Endodermal cell (in vitro differentiated cells): ENCODE measurements around the gene ALPL. TPM values are rescaled to one million over a fixed set of nuclear protein-coding genes. Genes with fewer than 3 reads are reported as not detected.

Experiments
- DNase-seq: peaks from one replicate; pipeline ENCODE4 v3.0.0-alpha.2; 2017
- H3K27ac ChIP-seq: 2 replicates; pipeline ENCODE4 v1.5.1; 2013; ENCODE audit warnings: mild to moderate bottlenecking, low read depth, low read length, moderate library complexity
- H3K27me3 ChIP-seq: 2 replicates; pipeline ENCODE4 v1.6.1; 2013; ENCODE audit warnings: mild to moderate bottlenecking, low read length, moderate library complexity; ENCODE audit not compliant: insufficient read depth, control insufficient read depth, poor library complexity, severe bottlenecking
- H3K36me3 ChIP-seq: 2 replicates; pipeline ENCODE4 v1.7.0; 2013; ENCODE audit warnings: mild to moderate bottlenecking, low read length, moderate library complexity; ENCODE audit not compliant: control insufficient read depth, insufficient read depth
- H3K4me1 ChIP-seq: one replicate; pipeline ENCODE4 v1.7.0; 2013; ENCODE audit warnings: low read length; ENCODE audit not compliant: control insufficient read depth, insufficient read depth
- H3K4me3 ChIP-seq: 2 replicates; pipeline ENCODE4 v1.5.1; 2013; ENCODE audit warnings: mild to moderate bottlenecking, low read length, moderate library complexity
- H3K9ac ChIP-seq: 2 replicates; pipeline ENCODE4 v1.6.1; 2013; ENCODE audit warnings: mild to moderate bottlenecking, low read length, moderate library complexity; ENCODE audit not compliant: poor library complexity, severe bottlenecking; ENCODE audit errors: extremely low read depth
- H3K9me3 ChIP-seq: 2 replicates; pipeline ENCODE4 v1.6.1; 2013; ENCODE audit warnings: mild to moderate bottlenecking, low read length, moderate library complexity; ENCODE audit not compliant: control insufficient read depth
- H3K27ac Mint-ChIP-seq: 2 replicates; pipeline ENCODE4 v1.8.0; 2020; ENCODE audit warnings: mixed read lengths
- H3K27me3 Mint-ChIP-seq: 2 replicates; pipeline ENCODE4 v1.8.0; 2021; ENCODE audit warnings: mild to moderate bottlenecking, mixed read lengths; ENCODE audit not compliant: insufficient read depth
- H3K36me3 Mint-ChIP-seq: 2 replicates; pipeline ENCODE4 v1.8.0; 2020; ENCODE audit warnings: low read depth, mixed read lengths
- H3K4me1 Mint-ChIP-seq: 2 replicates; pipeline ENCODE4 v1.8.0; 2020; ENCODE audit warnings: mixed read lengths
- H3K4me3 Mint-ChIP-seq: 2 replicates; pipeline ENCODE4 v1.8.0; 2020; ENCODE audit warnings: mild to moderate bottlenecking, moderate library complexity, mixed read lengths
- H3K9me3 Mint-ChIP-seq: 2 replicates; pipeline ENCODE4 v1.8.0; 2020; ENCODE audit warnings: mild to moderate bottlenecking, mixed read lengths
- CTCF ChIP-seq: fragments of 200-600 bp; sonication (generic); conservative IDR thresholded peaks from 2 replicates; pipeline ENCODE4 v1.5.0; 2021; ENCODE audit warnings: antibody characterized with exemption, mild to moderate bottlenecking
- WGBS, 2 experiments: methylation state at CpG; one replicate each; pipeline versions ENCODE4 v1.1.5 to v1.1.7; 2013; ENCODE audit warnings: missing lambda C conversion rate in 2 of 2, mixed read lengths in 1 of 2; ENCODE audit not compliant: insufficient coverage in 1 of 2, insufficient read length in 1 of 2; 5-methylcytosine and 5-hydroxymethylcytosine counted together
- total RNA-seq, 2 donors: library from RNA; stranded (reverse); fragmentation: NEBNext Ultra II Directional in 1 of 2; extraction: Animal tissue kit (Norgen Biotek cat#: 25700) in 1 of 2; gene quantifications; 2 replicates in 1 of 2; 3 replicates in 1 of 2; pipeline ENCODE4 v1.2.1, GENCODE V29; 2021

Gene ALPL
- total RNA-seq, 2 donors from 2014 or later, result 94.8 to 117 TPM

DNA sequence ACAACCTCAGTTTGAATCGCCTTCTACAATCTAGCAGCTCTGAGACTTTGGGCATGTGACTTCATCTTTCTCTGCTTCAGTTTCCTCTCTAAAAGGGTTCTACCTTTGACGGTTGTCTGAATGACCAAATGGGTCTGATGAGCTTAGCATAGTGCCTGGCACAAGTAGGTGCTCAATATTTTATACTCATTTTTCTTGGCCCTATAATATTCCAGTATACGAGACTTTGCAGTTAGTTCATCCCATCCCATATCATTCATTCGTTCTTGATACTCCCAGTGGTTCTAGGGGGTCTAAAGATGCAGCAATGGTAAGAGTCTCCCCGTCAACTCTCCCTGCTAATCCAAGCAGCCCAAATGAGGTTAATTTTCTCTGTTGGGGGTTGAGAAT lies 67.6 kb downstream of the ALPL start:
- H3K4me3 Mint-ChIP-seq, result no peak overlapping the region
- WGBS, 2 experiments, result 93 to 95% methylated on average over 4 to 5 of the region's 5 CpGs
- H3K36me3 Mint-ChIP-seq, result peaks cover 11% of the 10 kb centered on the region
- no peaks in the 10 kb centered on the region for H3K9me3 ChIP-seq
- H3K9me3 Mint-ChIP-seq, result no peaks in the 10 kb centered on the region
- peaks cover 3% of the 10 kb centered on the region for H3K4me1 ChIP-seq
- H3K9ac ChIP-seq, result no peak overlapping the region
- no peak overlapping the region for H3K4me3 ChIP-seq
- H3K4me1 Mint-ChIP-seq, result peaks cover 10% of the 10 kb centered on the region
- no peak for DNase-seq
- no peaks in the 10 kb centered on the region for H3K36me3 ChIP-seq
- H3K27ac ChIP-seq, result no peak overlapping the region
- no peaks in the 10 kb centered on the region for H3K27me3 ChIP-seq
- no peaks in the 10 kb centered on the region for H3K27me3 Mint-ChIP-seq
- no peak for TF ChIP-seq CTCF
- no peak overlapping the region for H3K27ac Mint-ChIP-seq

GRCh38 chr1:21577324-21577723 lies 68.1 kb downstream of the ALPL start:
- no peak for TF ChIP-seq CTCF
- Mint-ChIP-seq H3K4me1 (peaks cover 10% of the 10 kb centered on the region), H3K27ac (no peak overlapping the region), H3K4me3 (no peak overlapping the region), H3K9me3 (peaks cover under 1% of the 10 kb centered on the region), H3K36me3 (peaks cover 6% of the 10 kb centered on the region), H3K27me3 (no peaks in the 10 kb centered on the region)
- Histone ChIP-seq H3K9me3 (no peaks in the 10 kb centered on the region), H3K4me1 (peaks cover 3% of the 10 kb centered on the region), H3K27me3 (no peaks in the 10 kb centered on the region), H3K4me3 (no peak overlapping the region), H3K9ac (no peak overlapping the region), H3K27ac (no peak overlapping the region), H3K36me3 (no peaks in the 10 kb centered on the region)
- no peak for DNase-seq
- whole genome bisulfite sequencing, 2 experiments, result 96 to 97% methylated on average over 17 to 26 of the region's 26 CpGs

DNA sequence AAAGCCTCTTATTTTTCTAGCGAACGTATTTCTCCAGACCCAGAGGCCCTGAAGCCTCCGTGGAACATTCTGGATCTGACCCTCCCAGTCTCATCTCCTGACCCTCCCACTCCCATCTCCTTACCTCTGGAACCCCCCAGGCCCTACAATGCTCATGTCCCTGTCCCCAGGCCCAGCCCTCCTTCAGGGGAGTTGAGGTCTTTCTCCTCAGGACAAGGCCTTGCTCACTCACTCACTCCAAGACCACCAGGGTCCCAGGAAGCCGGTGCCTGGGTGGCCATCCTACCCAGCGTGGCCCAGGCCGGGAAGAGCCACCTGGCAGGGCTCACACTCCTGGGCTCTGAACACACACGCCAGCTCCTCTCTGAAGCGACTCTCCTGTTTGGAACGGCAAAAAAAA lies 68.7 kb downstream of the ALPL start:
- Histone ChIP-seq H3K36me3 (no peaks in the 10 kb centered on the region), H3K9me3 (no peaks in the 10 kb centered on the region), H3K27ac (no peak overlapping the region), H3K27me3 (no peaks in the 10 kb centered on the region), H3K9ac (no peak overlapping the region), H3K4me1 (peaks cover 3% of the 10 kb centered on the region), H3K4me3 (no peak overlapping the region)
- H3K4me3 Mint-ChIP-seq, result no peak overlapping the region
- no peaks in the 10 kb centered on the region for H3K36me3 Mint-ChIP-seq
- TF ChIP-seq CTCF, result no peak
- no peak for DNase-seq
- peaks cover 2% of the 10 kb centered on the region for H3K9me3 Mint-ChIP-seq
- no peaks in the 10 kb centered on the region for H3K27me3 Mint-ChIP-seq
- WGBS, 2 experiments, result 94 to 97% methylated on average over 4 to 8 of the region's 9 CpGs
- H3K4me1 Mint-ChIP-seq, result peaks cover 14% of the 10 kb centered on the region
- no peak overlapping the region for H3K27ac Mint-ChIP-seq
